Naive B cell (primary cell): ENCODE data around the gene NFATC1. TPM values are rescaled to one million over a fixed set of nuclear protein-coding genes. Genes with fewer than 3 reads are reported as not detected.

ENCODE experiments used
- ATAC-seq, 2 donors: fragments of 150-1000 bp; cut with Tn5 transposase; 2 replicates each; pipeline ENCODE4 v1.10.0; 2021; ENCODE audit warnings: low read depth in 2 of 2, mild to moderate bottlenecking in 2 of 2, moderate library complexity in 2 of 2
- DNase-seq: peaks from one replicate; pipeline ENCODE4 v3.0.0; 2022
- H3K27ac Mint-ChIP-seq, 6 donors: one replicate each; pipeline ENCODE4 v1.8.0; 2020 to 2022; ENCODE audit warnings: mild to moderate bottlenecking in 6 of 6, mixed read lengths in 6 of 6, moderate library complexity in 5 of 6, inconsistent platforms in 2 of 6
- H3K27me3 Mint-ChIP-seq, 3 donors: one replicate each; pipeline ENCODE4 v1.8.0; 2021 to 2022; ENCODE audit warnings: mixed read lengths in 3 of 3, mild to moderate bottlenecking in 1 of 3
- H3K36me3 Mint-ChIP-seq, 2 donors: one replicate each; pipeline ENCODE4 v1.8.0; 2020 to 2022; ENCODE audit warnings: mixed read lengths in 2 of 2, inconsistent platforms in 1 of 2, mild to moderate bottlenecking in 1 of 2
- H3K4me1 Mint-ChIP-seq, 3 donors: one replicate each; pipeline ENCODE4 v1.8.0; 2020 to 2022; ENCODE audit warnings: mixed read lengths in 3 of 3, inconsistent platforms in 1 of 3, mild to moderate bottlenecking in 1 of 3, moderate library complexity in 1 of 3
- H3K4me3 Mint-ChIP-seq, 8 donors: one replicate each; pipeline ENCODE4 v1.8.0; 2020 to 2022; ENCODE audit warnings: mild to moderate bottlenecking in 8 of 8, mixed read lengths in 8 of 8, moderate library complexity in 8 of 8, inconsistent platforms in 2 of 8
- H3K9me3 Mint-ChIP-seq, 7 donors: one replicate each; pipeline ENCODE4 v1.8.0; 2020 to 2022; ENCODE audit warnings: mixed read lengths in 7 of 7, mild to moderate bottlenecking in 5 of 7, inconsistent platforms in 2 of 7, moderate library complexity in 1 of 7
- polyA plus RNA-seq, 6 donors: library from polyadenylated mRNA; unstranded; fragments of 300-500 nt; fragmentation: Illumina TruSeq; gene quantifications; one replicate each; pipeline ENCODE4 v1.2.3, GENCODE V29; 2021; ENCODE audit warnings: low read depth in 6 of 6

NFATC1 gene
- polyA plus RNA-seq, 6 donors from 2014 or later = 35.7 to 77.8 (median 51.1) TPM

DNA sequence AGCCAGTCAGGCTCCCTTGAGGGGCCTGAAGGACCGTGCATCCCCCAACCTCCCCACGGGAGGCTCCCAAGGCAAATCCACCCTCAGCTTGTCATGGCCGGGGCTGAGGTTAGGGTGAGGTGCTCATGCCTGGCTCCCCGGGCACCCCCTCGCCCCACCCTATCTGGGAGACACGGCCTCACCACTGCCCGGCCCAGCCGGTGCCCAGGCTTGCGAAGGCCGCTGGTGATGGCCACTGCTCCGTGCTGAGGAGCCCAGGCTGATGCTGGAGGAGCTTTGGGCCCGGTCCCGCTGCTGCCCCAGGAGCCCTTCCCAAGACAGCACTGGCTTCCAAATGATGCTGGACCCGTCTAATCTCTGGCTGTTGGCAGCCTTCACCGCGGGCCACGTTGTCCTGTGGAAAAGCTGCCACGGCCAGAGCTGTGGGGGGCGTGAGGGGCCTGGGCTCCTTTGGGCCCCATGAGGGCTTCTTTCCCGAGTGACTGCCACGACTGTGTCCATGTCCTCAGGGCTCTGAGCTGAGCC lies 148.2 kb downstream of the NFATC1 start:
- H3K36me3 Mint-ChIP-seq = peaks cover 5 to 8% of the 10 kb centered on the region in 2 donors
- H3K4me1 Mint-ChIP-seq = peaks cover 0 to 14% (median 6%) of the 10 kb centered on the region in 3 donors
- no peaks in the 10 kb centered on the region for H3K27me3 Mint-ChIP-seq
- ATAC-seq (no peak), DNase-seq (no peak)
- H3K27ac Mint-ChIP-seq = no peak overlapping the region
- peaks cover 0 to 10% (median 0%) of the 10 kb centered on the region in 7 donors for H3K9me3 Mint-ChIP-seq
- no peak overlapping the region for H3K4me3 Mint-ChIP-seq

DNA sequence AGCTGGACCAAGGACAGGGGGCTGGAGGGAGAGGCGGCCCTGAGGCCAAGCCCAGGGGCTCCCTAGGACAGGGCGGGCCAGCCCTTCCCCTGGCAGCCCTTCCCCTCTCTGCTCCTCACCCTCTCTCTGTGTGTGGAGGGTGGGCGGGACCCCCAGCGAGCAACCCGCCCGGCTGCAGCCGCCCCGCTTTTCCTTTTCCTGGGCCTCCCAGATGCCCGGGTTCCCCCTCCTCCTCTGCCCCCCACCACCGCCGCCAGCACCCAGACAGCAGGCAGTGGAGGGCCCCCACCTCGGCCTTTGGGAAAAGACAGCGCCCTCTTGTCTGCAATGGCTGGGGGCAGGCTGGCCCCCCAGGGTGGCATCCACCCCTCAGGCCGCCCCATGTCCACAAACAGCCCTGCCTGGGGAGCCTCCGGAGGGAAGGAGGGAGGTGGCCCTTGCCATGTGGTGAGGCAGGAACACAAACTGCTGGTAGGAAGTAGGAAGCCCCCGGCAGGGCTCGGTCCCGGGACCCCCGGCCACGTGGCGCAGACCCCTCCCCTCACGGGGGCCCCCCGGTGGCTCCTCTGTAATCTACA lies 148.7 kb downstream of the NFATC1 start:
- no peak for ATAC-seq
- Mint-ChIP-seq H3K4me3 (no peak overlapping the region), H3K27ac (peak overlapping the region in 1 of 6 donors; percentile 59), H3K27me3 (no peaks in the 10 kb centered on the region), H3K4me1 (peaks cover 0 to 14% (median 6%) of the 10 kb centered on the region in 3 donors), H3K36me3 (peaks cover 5 to 6% of the 10 kb centered on the region in 2 donors), H3K9me3 (peaks cover 0 to 10% (median 0%) of the 10 kb centered on the region in 7 donors)
- DNase-seq = no peak

DNA sequence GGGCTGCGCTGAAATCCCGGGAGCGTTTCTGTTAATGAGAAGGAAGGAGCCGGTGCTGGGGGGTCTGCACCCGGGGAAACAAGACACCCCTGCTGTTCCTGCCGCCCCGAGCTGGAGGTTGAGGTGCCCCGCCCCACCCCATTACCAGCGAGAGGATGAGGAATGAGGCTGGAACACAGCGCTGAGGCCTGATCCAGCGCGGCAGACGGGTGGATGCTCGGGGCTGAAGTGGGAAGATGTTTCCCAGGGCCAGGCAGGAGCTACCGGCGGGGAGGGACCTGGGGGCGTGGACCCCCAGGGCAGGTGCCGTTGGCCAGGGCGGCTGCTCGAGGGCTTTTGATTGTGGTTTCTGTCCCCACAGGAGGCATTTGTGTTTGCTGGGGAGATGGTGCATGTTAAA lies 149.5 kb downstream of the NFATC1 start:
- Mint-ChIP-seq H3K27me3 (no peaks in the 10 kb centered on the region), H3K36me3 (no peaks in the 10 kb centered on the region), H3K9me3 (peaks cover 0 to 10% (median 0%) of the 10 kb centered on the region in 7 donors), H3K4me3 (no peak overlapping the region), H3K4me1 (peaks cover 0 to 14% (median 6%) of the 10 kb centered on the region in 3 donors), H3K27ac (peak overlapping the region in 1 of 6 donors; percentile 89)
- DNase-seq = no peak
- no peak for ATAC-seq

DNA sequence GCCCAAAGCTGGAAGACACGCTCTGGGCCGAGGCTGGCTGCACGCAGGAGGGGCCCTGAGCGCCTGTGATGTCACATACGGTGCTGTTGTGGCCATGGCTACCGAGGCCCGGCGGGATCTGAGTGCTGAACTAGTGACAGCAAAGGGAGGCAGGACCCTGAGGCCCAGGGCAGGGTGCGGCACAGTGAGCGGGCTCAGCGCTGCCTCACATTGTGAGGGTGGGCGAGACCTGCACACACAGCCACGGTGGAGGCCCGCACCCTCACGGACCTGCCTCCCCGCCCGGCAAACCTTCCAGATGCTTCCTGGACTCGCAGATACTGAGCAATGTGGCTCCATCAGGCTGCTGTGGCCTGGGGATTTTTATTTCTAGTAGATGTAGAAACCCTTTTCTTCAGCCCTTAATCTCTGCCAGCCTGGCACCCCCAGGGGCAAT lies 150.0 kb downstream of the NFATC1 start:
- no peak overlapping the region for H3K27ac Mint-ChIP-seq
- DNase-seq (no peak), ATAC-seq (no peak)
- no peaks in the 10 kb centered on the region for H3K27me3 Mint-ChIP-seq
- H3K36me3 Mint-ChIP-seq = no peaks in the 10 kb centered on the region
- H3K4me3 Mint-ChIP-seq = no peak overlapping the region
- peaks cover 0 to 10% (median 0%) of the 10 kb centered on the region in 7 donors for H3K9me3 Mint-ChIP-seq
- H3K4me1 Mint-ChIP-seq = peaks cover 0 to 14% (median 6%) of the 10 kb centered on the region in 3 donors

DNA sequence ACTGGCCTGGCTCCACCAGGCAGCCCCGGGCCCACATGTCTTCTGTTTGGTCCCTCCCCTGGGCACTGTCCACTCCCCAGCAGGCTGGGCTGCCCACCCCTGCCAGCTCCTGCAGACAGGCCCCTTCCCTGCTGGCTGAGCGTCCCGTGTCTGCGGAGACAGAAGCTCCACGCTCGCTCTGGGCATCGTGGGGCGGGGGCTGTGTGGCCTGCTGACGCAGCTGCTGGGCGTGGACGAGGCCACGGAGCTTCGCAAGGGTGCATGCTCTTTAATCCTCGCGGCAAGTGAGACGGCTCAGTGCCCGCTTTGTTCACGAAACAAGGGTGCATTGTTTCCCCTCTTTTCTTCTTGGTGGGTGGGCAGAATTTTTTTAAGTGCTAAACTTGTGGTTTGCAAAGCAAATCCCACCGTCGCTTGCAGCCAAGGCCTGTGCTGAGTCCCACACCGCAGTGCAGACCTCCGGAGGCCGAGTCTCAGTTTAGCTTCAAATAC lies 151.1 kb downstream of the NFATC1 start:
- no peaks in the 10 kb centered on the region for H3K36me3 Mint-ChIP-seq
- ATAC-seq = no peak
- H3K4me3 Mint-ChIP-seq = no peak overlapping the region
- H3K4me1 Mint-ChIP-seq = peaks cover 0 to 12% (median 6%) of the 10 kb centered on the region in 3 donors
- H3K9me3 Mint-ChIP-seq = peaks cover 0 to 10% (median 0%) of the 10 kb centered on the region in 7 donors
- no peak for DNase-seq
- H3K27ac Mint-ChIP-seq = no peak overlapping the region
- H3K27me3 Mint-ChIP-seq = no peaks in the 10 kb centered on the region

DNA sequence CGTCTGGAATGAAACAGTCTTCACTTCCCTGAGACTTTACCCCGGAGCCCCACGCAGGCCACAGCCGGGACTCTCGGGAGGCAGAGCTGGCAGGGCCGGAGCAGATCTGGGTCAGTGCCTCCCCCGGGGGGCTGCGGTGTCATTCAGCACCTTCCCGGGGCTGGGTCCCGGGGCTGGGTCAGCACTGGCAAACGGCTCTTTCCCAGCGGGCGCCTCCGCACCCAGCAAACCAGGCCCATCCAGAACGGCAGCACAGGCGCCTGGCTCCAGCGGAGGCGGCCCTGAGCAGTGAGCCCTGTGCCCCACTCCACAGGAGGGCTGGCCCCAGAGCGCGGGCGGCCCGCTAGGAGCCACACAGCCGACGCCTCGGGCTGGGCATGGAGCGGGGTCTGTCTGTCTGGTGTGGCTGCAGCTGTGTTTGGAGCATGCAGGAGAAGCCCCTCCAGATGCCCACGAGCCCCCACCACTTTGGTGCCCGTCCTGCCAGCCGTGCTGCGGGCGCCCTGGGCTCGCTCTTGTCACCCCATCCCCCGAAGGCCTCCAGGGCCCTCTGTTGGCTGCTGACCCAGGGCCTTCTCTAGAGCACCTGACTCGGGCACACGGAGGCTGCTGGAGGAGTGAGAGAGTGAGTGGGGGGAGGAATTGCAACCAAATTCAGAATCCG lies 151.8 kb downstream of the NFATC1 start:
- peaks cover 0 to 2% (median 0%) of the 10 kb centered on the region in 7 donors for H3K9me3 Mint-ChIP-seq
- H3K4me3 Mint-ChIP-seq = no peak overlapping the region
- H3K4me1 Mint-ChIP-seq = peaks cover 0 to 5% (median under 1%) of the 10 kb centered on the region in 3 donors
- no peak overlapping the region for H3K27ac Mint-ChIP-seq
- ATAC-seq (no peak), DNase-seq (no peak)
- no peaks in the 10 kb centered on the region for H3K27me3 Mint-ChIP-seq
- H3K36me3 Mint-ChIP-seq = no peaks in the 10 kb centered on the region

DNA sequence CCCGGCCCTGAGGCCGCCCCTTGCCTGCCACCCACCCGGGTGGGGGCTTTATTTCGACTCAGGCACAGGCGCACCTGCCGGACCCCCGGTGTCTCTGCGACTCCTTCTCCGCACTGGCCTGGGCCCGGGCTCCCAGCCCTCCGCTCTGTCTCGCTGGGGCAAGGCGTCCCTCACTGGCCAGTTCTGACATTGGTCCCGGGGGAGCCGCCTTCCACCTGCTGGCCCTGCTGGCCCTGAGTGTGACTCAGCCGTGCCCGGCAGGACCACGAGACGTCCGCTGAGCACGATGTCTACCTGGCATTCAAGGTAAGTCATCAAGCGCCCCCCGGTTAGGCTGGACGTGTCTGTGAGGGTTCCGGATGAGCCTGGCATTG lies 152.3 kb downstream of the NFATC1 start:
- ATAC-seq (no peak), DNase-seq (no peak)
- Mint-ChIP-seq H3K4me3 (no peak overlapping the region), H3K36me3 (no peaks in the 10 kb centered on the region), H3K9me3 (no peaks in the 10 kb centered on the region), H3K4me1 (peaks cover 0 to 3% (median 0%) of the 10 kb centered on the region in 3 donors), H3K27me3 (no peaks in the 10 kb centered on the region), H3K27ac (no peak overlapping the region)

DNA sequence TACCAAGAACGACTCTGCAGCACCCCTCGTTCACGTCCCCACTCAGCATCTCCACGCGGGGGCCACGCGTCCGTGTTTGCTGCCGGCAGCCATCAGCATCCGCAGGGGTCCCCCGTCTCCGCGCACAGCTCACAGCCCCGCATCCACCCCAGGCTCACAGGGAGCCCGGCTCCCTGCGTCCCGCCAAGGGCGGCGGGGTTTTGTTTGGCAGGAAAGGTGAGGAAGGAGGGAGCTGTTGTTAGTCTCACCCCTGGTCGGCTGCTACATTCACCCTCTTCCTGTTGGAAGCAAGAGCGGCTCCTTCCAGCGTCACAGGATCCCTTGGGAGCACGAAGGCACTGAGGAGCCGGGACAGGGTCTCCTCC lies 152.9 kb downstream of the NFATC1 start:
- Mint-ChIP-seq H3K36me3 (no peaks in the 10 kb centered on the region), H3K27ac (no peak overlapping the region), H3K4me3 (no peak overlapping the region), H3K27me3 (no peaks in the 10 kb centered on the region), H3K9me3 (no peaks in the 10 kb centered on the region), H3K4me1 (peaks cover 0 to 3% (median 0%) of the 10 kb centered on the region in 3 donors)
- ATAC-seq (no peak), DNase-seq (no peak)

DNA sequence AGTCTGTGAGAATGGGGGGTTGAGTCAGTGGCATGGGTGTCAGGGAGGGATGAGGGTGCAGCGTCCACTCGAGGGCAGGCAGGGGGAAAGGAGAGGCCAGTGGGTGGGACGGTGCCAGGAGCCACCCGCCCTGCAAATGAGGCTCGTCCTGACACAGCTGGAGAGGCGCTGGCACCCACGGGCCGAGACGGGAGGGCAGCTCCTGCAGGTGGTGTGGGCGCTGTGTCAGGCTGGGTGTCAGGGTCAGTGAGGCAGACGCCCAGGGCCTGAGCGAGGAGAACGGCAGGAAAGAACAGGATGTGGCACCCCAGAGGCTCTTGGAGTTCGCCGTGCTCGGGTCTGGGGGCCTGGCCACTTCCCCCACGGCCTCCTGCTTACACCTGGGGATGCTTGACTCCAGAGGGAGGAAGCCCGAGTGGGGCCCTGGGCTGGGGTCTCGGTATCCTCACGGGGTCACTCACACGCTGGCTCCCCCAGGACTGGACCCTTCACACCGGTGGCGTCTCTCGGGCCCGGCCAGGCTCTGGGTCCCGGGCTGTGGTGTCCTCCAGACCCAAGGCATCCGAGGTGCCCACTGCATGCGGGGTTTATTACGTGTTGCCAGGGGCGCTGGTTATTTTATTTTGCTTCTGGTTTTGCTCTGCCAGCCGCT lies 153.4 kb downstream of the NFATC1 start:
- Mint-ChIP-seq H3K36me3 (no peaks in the 10 kb centered on the region), H3K27ac (no peak overlapping the region), H3K27me3 (no peaks in the 10 kb centered on the region), H3K9me3 (no peaks in the 10 kb centered on the region), H3K4me1 (peaks cover 0 to 3% (median 0%) of the 10 kb centered on the region in 3 donors), H3K4me3 (no peak overlapping the region)
- no peak for ATAC-seq
- DNase-seq = no peak

DNA sequence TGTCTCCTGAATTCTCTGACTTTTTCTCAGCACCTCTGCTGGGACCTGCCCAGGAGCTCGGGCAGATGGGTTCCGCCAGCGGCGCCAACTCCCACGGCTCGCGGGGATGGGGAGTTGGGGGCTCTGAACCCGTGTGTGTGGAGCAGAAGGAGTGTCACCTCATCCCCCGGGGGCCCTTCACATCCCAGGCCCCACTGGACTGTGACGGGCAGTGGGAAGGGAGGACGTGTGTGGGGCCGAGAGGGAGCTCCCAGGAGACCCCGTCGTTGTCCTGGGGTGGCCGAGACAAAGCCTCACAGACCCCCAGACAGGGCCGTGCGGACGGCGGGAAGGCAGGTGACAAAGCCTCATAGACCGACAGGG lies 153.9 kb downstream of the NFATC1 start:
- Mint-ChIP-seq H3K4me3 (no peak overlapping the region), H3K9me3 (no peaks in the 10 kb centered on the region), H3K27me3 (no peaks in the 10 kb centered on the region), H3K27ac (no peak overlapping the region), H3K4me1 (peaks cover 0 to 3% (median 0%) of the 10 kb centered on the region in 3 donors), H3K36me3 (no peaks in the 10 kb centered on the region)
- DNase-seq (no peak), ATAC-seq (no peak)

DNA sequence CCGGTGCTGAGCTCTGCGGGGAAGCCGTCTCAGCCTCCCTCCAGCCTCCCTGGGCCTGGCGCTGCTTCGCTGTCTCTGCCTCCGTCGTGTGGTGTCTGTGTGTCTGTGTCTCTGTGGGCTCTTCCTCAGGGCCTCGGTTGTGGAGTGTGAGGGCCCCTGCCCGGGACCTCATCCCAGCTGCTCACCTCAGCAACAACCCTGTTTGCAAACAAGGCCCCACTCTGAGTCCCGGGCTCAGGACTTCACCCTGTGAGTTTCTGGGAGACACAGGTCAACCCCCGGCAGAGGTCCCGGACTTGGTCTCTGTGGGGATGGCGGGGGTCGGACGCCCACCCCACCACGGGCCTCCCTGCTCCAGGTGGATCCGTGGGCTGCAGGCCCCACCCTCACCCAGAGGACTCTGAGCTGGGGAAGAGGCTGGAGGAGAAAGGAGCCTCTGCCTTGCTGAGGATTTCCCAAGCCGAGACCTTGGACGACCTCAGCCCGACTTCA lies 156.5 kb downstream of the NFATC1 start:
- H3K27me3 Mint-ChIP-seq = no peaks in the 10 kb centered on the region
- H3K36me3 Mint-ChIP-seq = no peaks in the 10 kb centered on the region
- no peaks in the 10 kb centered on the region for H3K4me1 Mint-ChIP-seq
- ATAC-seq (no peak), DNase-seq (no peak)
- no peak overlapping the region for H3K4me3 Mint-ChIP-seq
- H3K27ac Mint-ChIP-seq = no peak overlapping the region
- H3K9me3 Mint-ChIP-seq = no peaks in the 10 kb centered on the region

DNA sequence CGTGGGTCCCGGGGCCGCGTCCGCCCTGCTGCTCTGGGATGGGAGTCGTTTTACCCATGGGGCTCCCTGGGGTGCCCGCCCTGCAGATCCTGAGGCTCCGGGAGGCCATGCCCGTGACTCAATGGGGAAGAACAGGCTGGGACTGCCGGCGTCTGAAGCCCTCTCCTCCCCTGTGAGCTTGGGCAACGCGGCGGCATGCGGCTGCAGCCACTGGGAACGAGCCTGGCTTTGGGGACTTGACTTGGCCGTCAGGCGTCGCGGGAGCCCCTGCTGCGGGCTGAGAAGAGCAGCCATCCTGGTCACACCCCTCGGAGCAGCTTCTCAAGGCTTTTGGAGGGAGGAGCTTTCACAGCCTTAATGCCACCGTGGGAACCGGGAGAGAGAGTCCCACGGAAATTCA lies 157.0 kb downstream of the NFATC1 start:
- Mint-ChIP-seq H3K27ac (no peak overlapping the region), H3K4me3 (no peak overlapping the region), H3K27me3 (no peaks in the 10 kb centered on the region), H3K4me1 (no peaks in the 10 kb centered on the region), H3K9me3 (no peaks in the 10 kb centered on the region), H3K36me3 (no peaks in the 10 kb centered on the region)
- DNase-seq = no peak
- ATAC-seq = no peak

DNA sequence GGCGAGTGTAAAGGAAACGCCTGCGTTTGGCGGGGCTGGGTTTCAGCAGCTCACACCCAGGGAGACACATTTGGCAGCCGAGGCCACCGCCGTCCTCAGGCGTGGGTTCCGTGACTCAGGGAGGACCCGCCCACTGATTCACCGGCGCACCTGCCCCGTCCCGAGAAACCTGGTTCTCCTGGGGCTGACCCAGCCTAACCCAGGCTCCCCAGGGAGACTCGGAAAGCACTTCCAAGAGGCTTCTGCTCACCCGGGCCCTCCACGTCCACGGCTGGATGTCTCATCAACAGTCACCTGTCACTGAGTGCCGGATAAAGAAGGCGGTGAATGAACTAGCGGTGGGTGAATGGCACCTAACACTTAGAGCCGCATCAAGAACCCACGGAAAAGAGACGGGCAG lies 157.4 kb downstream of the NFATC1 start:
- Mint-ChIP-seq H3K9me3 (no peaks in the 10 kb centered on the region), H3K27me3 (no peaks in the 10 kb centered on the region), H3K27ac (no peak overlapping the region), H3K4me1 (no peaks in the 10 kb centered on the region), H3K36me3 (no peaks in the 10 kb centered on the region), H3K4me3 (no peak overlapping the region)
- ATAC-seq (no peak), DNase-seq (no peak)

DNA sequence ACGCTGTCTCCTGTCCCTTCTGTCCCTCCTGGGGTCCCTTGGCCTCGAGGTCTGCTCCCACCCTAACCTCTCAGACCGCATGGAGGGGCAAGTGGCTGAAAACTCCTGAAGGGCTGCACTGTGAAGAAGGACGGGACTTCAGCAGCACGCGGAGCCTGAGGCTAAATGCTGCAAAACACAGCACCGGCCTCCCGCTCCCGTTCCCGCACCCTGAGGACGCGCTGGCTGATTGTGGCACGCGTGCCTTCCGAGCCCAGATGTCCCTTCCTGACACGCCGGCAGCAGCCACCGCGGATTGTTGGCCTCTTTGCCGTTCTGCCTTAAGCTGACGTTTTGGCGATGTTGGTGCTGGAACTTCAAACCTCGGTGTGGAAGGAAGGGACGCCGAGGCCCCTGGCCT lies 158.0 kb downstream of the NFATC1 start:
- DNase-seq (no peak), ATAC-seq (no peak)
- Mint-ChIP-seq H3K9me3 (no peaks in the 10 kb centered on the region), H3K27me3 (no peaks in the 10 kb centered on the region), H3K36me3 (no peaks in the 10 kb centered on the region), H3K4me1 (no peaks in the 10 kb centered on the region), H3K4me3 (no peak overlapping the region), H3K27ac (peak overlapping the region in 1 of 6 donors; percentile 42)
